ENCODE data around the gene IGF2R.

The IGF2R gene

GRCh38 chr6:160049346-160049745 is 80.5 kb downstream of the IGF2R start:
- DNase-seq (ENCODE audit: low read depth) = no peak

- DNase-seq (ENCODE audit: low read depth) = no peak
These were observed 81.1 kb downstream of the IGF2R start for GRCh38 chr6:160050022-160050421.

GRCh38 chr6:160051390-160051789 is 82.5 kb downstream of the IGF2R start:
- no peak for DNase-seq (ENCODE audit: low read depth)

- no peak for DNase-seq (ENCODE audit: low read depth)
These were observed 85.4 kb downstream of the IGF2R start for GRCh38 chr6:160054271-160054670.

GRCh38 chr6:160054913-160055312 is 86.0 kb downstream of the IGF2R start:
- no peak for DNase-seq (ENCODE audit: low read depth)

- no peak for DNase-seq (ENCODE audit: low read depth)
These were observed 86.5 kb downstream of the IGF2R start for GRCh38 chr6:160055378-160055777.

GRCh38 chr6:160055813-160056212 is 86.9 kb downstream of the IGF2R start:
- no peak for DNase-seq (ENCODE audit: low read depth)

- DNase-seq (ENCODE audit: low read depth) = no peak
These were observed 88.2 kb downstream of the IGF2R start for GRCh38 chr6:160057080-160057479.

GRCh38 chr6:160058603-160059215 is 89.8 kb downstream of the IGF2R start:
- DNase-seq (ENCODE audit: low read depth) = no peak

GRCh38 chr6:160060221-160060620 is 91.3 kb downstream of the IGF2R start:
- no peak for DNase-seq (ENCODE audit: low read depth)

GRCh38 chr6:160060920-160061447 is 92.1 kb downstream of the IGF2R start:
- no peak for DNase-seq (ENCODE audit: low read depth)

- no peak for DNase-seq (ENCODE audit: low read depth)
These were observed 95.0 kb downstream of the IGF2R start for GRCh38 chr6:160063771-160064413.

- no peak for DNase-seq (ENCODE audit: low read depth)
These were observed 96.3 kb downstream of the IGF2R start for GRCh38 chr6:160065200-160065599.

- no peak for DNase-seq (ENCODE audit: low read depth)
These were observed 98.7 kb downstream of the IGF2R start for GRCh38 chr6:160067564-160067963.

- DNase-seq (ENCODE audit: low read depth) = no peak
These were observed 99.5 kb downstream of the IGF2R start for GRCh38 chr6:160068346-160068745.

- DNase-seq (ENCODE audit: low read depth) = peak; percentile 4
These were observed 100.2 kb downstream of the IGF2R start for GRCh38 chr6:160069050-160069454.

- no peak for DNase-seq (ENCODE audit: low read depth)
These were observed 100.6 kb downstream of the IGF2R start for GRCh38 chr6:160069459-160069858.

- DNase-seq (ENCODE audit: low read depth) = no peak
These were observed 101.5 kb downstream of the IGF2R start for GRCh38 chr6:160070427-160070826.

GRCh38 chr6:160070831-160071230 is 101.9 kb downstream of the IGF2R start:
- DNase-seq (ENCODE audit: low read depth) = no peak

- no peak for DNase-seq (ENCODE audit: low read depth)
These were observed 103.2 kb downstream of the IGF2R start for GRCh38 chr6:160071805-160072690.

GRCh38 chr6:160073272-160073671 is 104.4 kb downstream of the IGF2R start:
- DNase-seq (ENCODE audit: low read depth) = no peak

GRCh38 chr6:160076009-160076408 is 107.1 kb downstream of the IGF2R start:
- DNase-seq (ENCODE audit: low read depth) = no peak

GRCh38 chr6:160077024-160077423 is 108.1 kb downstream of the IGF2R start:
- DNase-seq (ENCODE audit: low read depth) = no peak
